HG03064 (cell line): ENCODE measurements around the gene FIBCD1.

Source experiments
- ATAC-seq: cut with Tn5 transposase; IDR thresholded peaks from one replicate; pipeline ENCODE4 v1.9.1; 2021; ENCODE audit warnings: low read depth; ENCODE audit not compliant: unreplicated experiment

The FIBCD1 gene, protein sequence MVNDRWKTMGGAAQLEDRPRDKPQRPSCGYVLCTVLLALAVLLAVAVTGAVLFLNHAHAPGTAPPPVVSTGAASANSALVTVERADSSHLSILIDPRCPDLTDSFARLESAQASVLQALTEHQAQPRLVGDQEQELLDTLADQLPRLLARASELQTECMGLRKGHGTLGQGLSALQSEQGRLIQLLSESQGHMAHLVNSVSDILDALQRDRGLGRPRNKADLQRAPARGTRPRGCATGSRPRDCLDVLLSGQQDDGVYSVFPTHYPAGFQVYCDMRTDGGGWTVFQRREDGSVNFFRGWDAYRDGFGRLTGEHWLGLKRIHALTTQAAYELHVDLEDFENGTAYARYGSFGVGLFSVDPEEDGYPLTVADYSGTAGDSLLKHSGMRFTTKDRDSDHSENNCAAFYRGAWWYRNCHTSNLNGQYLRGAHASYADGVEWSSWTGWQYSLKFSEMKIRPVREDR

DNA sequence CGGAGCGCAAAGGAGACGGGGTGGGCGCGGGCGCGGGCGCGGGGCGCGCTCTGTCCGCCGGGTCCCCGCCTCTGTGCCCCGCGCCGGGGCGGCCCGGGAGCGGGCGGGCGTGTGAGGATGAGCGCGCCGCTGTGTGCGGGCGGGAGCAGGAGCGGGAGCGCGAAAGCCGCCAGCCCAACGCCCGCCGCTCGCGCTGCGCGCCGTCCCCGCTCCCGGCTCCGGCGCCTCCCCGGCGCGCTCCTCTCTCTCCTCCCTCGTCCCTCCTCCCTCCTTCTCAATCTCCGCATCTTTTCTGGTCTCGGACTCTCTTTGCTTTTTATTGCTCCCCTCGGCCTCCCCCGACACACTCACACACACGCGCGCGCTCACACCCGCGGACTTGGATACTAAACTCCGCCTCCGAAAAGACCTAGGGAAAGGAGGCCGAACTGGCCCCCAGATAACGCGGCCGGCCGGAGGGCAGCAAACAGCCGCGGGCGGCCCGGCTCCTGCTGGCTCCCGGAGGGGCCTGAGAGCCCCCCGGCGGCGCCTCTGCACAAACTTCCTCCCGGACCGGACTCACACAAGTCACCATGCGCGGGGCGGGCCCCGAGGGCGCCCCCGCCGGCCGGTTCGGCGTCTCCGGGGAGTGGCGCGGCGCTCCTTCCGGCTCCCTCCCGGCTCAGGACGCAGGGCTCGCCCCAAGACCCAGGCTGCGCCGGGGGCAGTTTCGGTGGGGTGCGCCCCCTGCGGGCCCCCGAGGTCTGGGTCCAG, at the start of gene FIBCD1:
Gene FIBCD1 (minus strand): TSS at position 596 of the 753 bp plus-strand sequence. CDS start 640 bp downstream, outside the sequence.
- ATAC-seq, result no peak

DNA sequence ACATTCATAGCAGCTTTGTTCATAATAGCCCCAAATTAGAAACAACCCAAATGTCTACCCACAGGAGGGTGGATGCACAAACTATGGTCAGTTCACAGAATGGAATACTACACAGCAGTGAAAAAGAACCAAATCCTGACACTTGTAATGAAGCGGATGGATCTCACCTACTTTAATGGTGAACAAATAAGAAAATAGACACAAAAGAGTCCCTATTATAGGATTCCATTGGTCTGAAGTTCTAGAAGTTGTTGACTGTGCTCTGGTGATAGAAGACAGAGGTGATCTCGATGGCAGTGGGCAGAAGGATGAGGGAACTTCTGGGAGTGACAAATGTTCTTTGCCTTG, 49.3 kb upstream of the FIBCD1 start:
- ATAC-seq, result no peak

DNA sequence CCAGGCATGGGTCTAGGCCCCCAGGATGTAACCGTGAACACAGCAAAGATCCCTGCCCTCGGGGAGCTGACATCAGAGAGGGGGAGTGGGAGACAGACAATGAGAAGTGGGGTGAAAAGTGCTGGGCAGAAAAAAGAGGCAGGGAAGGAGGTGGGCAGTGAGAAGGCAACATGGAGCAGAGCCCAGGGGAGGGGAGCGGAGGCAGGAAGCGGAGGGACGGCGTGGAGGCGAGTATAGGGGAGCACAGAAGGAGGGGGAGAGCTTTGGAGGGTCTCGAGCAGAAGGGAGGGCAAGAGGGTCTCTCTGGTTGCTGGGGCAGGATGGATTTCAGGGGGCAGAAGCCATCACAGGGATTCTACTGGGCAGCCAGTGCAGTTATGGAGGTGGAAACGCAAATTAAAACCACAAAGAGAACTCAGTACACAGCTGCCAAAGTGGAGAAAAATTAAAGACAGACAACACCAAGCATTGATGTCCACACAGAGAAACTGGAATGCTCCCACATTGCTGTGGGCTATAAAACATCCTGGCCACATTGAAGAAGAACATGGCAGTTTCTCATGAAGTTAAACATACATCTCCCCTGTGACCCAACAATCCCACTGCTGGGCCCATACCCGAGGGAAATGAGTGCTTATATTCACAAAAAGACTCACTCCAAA, 48.8 kb upstream of the FIBCD1 start:
- ATAC-seq, result no peak

DNA sequence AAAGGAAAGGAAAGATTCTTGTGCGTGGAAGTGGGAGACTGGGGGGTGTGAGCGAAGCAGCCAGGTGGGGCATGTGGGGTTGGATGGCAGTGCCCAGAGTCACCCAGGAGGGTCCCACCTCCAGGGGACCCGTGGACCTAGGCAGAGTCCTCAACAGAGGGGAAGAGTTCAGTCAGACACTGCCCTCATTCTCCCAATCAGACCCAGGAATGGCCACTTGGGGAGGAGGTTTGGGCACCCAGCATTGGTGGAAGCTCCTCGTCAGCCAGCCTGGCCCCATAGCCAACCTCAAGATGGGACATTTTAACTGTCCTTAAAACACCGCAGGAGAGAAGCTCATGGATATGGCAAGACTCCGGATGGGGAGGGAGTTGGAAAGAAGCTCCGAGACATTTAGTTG, 48.0 kb upstream of the FIBCD1 start:
- ATAC-seq, result no peak

DNA sequence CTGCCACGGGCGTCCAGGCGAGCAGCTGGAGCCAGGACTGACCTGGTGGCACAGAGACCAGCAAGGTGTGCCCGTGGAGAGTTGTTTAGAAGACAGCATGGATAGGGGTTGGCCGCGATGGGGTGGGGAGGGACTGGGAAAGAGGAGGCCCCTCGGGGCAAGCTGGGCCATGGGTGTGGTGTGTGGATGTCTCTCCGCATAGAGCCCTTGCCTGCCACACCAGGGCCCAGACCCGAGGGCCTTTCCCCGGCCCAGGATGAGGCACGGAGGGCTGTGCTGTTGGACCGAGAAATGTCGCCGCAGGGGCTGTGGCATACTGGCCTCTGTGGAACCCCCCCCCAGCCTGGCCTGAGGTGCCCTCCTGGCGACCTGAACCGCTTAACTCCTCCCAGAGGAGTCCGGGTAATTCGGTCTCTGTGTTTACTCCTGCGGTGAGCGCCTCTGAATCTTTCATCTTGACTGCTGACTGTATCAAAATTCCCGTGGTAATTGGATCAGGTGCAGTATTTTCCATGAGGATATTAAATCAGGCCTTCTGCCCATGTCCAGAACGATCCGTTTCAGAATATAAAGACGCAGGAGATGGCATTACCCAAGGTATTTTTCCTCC, 47.4 kb upstream of the FIBCD1 start:
- no peak for ATAC-seq

DNA sequence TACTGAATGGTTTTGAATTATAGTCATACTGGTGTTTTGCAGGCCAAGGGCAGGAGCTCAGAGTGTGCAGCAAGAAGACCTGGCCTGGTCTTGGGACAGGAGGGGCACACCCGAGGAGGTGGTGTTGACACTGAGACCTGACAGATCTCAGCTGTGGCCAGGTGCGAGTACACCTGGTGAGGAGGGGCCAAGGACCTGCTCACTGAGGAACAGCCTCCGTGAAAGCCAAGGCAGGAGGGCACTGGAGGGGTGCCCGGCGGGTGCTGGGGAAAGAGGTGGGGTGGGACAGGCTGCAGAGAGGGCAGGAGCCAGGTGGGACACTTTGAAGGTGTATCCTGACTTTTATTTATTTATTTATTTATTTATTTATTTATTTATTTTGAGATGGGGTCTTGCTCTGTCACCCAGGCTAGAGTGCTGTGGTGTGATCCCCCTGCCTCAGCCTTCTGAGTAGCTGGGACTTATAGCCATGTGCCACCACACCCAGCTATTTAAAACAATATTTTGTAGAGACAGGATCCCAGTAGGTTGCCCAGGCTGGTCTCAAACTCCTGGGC, 46.6 kb upstream of the FIBCD1 start:
- no peak for ATAC-seq

DNA sequence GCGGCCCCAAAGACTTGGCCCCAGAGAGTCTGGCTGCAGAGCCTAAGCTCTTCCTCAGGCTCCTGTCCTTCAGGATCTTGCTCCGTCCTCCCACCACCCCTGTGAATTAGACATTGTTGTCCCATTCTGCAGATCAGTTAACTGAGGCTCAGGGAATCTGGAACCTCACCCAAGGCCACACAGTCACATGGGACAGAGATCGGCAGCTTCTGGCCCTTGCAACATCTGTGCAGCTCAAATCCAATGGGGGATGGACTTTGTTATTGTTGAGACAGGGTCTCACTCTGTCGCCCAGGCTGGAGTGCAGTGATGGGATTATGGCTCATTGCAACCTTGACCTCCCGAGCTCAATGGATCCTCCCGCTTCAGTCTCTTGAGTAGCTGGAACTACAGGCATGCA, 46.0 kb upstream of the FIBCD1 start:
- ATAC-seq, result no peak

DNA sequence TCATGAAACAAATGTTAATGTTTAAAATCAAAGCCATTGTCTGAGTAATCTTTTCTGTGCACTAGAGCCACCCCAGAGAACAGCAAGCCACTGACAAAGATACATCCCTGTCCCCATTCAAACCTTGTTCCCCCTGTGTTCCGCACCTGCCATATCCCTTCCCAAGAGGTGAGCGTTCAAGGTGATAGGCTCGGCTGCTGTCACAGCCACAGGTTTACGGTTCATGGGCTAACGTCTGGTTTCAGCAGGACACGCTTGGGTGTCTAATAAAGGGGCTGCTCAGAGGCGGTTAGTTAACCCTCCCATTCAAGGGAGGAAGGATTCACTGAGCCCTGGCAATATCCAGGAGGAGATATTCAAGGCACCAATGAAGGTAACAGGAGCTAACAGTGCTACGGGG, 45.5 kb upstream of the FIBCD1 start:
- ATAC-seq, result no peak

DNA sequence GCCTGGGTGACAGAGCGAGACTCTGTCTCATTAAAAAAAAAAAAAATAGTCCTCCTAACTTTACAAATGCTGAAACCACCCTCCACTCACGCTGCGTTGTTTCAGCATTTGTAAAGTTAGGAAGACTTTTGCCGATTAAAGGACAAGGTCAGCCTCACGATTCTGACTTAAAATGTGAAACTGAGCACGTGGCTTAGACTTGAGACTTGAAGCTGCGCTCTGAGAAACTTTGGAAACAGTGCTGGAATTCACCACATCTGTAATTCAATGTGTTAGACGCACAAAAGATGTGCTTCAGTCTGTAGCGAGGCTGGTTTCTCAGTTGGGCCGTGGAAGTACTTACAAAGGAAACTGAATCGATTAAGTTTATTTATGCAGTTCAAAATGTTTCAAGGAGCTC, 44.9 kb upstream of the FIBCD1 start:
- no peak for ATAC-seq

DNA sequence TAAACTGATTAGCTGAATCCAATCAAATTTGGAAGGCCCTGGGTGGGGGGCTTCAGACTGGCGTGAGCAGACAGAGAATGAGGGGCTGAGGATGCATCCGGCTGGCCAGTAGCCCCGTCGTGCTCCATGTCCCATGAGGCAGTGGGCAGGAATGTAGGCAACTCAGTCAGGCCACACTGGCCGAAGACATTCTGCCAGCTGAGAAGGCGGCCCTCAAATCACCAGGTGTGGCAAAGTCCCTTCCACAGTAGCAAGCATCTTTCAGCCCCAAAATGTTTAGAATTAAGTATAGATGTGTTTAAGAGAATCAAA, 44.3 kb upstream of the FIBCD1 start:
- ATAC-seq, result no peak

DNA sequence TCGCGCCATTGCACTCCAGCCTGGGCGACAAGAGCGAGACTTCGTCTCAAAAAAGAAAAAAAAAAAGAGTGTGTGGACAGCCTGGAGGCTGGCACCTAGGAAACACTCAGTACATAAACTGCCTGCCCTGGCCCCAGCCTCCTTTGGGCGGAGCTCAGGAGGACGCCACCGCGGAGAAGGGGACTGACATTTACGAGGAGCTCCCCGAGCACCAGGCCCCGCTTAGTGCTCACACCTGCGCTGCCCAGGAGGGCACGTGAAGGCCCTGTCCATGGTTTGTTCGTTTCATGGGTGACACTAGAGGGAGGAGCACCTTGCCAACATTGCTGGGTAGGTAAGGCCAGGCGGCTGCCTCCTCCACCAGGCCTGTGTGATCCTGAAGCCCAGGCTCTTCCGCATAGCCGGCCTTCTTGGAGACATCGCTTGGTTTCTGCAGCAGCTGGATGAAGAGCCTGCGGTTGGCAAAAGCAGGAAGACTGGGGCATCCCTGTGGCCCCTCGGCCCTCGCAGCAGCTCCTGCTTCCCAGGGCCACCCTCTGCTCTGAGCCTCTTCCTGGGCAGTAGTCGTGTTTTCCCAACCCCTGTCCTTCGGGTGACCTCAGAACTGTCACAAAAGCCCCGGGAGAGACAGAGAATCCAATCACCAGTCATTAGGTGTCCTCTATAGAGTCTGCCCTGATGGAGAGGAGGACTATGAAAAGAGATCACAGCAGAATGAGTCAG, 43.8 kb upstream of the FIBCD1 start:
- ATAC-seq, result no peak

DNA sequence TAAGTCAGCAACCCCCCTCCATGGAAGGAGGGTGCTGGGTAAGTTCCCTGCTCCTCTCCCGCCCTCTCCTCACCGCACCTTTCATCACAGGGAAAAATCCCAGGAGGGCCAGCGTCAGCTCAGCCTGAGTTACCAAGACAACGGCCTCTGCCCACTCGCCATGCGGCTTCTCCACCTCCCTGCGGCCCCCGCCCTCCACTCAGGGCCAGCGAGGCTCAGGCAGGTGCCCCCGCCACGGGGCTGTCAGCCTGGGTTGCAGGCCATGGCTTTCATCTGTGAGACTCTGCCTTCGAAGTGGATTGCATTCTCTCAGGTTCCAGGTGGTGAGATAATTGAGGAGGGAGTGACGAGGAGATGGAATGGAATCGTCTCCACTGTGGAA, 42.7 kb upstream of the FIBCD1 start:
- ATAC-seq, result no peak

DNA sequence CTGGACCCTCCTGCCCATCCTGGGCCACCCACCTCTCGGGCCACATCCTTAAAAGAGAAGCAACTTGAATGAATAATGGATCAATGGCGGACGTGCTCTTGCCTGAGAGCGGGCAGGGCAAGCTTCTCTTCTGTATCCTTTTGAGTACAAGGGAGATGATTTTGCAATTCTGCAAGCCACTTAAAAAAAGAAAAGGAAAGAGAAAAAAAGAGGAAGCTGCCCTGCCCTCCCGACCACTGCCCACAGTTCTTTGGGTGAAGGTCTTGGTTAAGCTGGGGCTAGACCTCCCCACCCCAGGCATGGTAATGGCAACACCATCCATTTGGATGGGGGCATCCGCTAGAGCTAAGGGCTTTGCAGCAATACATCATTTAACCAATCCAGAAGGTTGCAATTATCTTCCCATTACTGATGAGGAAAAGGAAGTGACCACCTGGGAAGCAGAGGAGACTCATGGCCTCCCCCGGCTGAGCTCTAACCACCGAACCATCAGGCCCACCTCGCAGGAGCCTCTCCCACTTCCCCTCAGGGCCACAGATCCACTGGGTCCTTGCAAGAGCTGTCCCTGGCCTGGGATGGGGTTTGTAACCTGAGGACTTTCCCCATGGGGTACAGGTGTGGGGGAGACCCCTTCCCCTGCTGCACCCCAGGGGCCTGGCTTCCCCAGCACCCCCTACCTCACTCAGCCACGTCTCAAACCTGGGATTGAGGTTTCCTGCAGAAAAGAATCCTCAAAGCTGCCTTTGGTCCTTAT, 42.1 kb upstream of the FIBCD1 start:
- no peak for ATAC-seq

DNA sequence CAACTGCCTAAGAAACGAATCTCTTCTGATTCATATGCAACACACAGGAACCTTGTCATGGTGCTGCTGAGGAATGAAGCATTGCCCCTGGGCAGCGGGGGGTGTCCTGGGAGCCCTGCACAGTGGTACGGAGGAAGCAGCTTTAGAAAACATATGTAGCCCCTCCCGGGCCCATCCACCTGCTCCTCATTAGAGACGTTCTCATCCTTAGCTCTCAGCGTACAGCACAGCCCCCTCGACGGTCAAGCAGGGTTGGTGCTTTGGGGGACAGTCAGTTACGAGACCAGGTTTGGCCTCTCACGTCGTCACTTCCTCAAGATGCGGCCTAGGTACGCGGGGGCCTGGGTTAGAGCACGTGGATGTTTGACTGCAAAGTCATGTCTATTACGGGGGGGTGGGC, 41.5 kb upstream of the FIBCD1 start:
- ATAC-seq, result no peak

DNA sequence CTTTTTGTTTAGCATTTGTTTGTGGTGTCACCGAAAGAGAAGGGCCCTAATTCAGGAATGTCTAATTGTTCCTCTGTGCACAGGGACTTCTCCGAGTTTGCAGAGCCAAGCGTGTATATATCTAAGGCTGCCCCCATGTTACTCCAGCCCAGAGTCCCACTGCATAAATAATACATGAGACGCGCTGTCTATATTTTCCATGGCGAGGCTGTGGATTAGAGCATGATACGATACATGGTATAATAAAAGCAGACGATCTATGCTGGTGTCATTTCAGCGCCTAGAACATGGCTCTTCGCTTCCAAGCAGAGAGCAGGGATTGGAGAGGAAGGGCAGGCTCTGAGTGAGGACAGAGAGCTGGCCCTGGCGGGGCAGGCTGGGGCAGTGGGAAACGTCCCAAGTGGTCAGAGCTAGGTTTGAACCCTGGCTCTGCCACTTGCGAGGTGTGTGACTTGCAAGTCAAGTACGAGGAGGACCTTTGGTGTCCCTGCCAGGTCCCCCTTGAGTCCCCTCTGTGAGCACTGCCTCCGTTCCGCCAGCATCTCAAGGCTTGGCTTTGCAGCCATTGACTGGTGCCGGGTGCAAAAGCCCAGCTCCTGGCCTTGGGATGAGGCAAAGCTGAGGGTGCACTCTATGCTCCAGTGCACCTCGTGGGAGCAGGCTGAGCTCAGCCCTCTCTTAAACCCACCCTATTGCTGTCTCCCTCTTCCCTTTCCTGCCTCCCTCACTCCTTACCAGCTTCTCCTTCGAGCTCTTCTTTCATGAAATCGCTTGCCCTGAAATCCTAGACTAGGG, 40.7 kb upstream of the FIBCD1 start:
- no peak for ATAC-seq

DNA sequence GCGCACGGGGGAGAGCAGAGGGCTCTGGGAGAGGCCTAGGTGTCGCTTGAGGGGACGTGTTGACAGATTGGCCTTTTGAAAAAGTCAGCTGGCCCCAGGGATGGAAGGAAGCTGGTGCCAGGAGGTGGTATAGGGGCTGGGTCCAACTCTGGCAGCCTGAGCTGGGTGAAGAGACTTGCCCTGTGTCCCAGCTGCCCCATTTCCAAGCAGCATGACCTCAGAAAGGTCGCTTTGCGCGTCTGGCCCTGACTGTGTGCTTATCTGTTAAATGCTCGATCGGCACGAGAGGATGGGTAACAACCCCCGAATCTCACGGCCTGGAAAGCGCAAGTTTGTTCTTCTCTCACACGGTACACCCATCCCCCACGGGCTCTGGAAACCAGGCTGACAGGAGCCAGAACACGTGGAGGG, 38.8 kb upstream of the FIBCD1 start:
- ATAC-seq, result no peak

DNA sequence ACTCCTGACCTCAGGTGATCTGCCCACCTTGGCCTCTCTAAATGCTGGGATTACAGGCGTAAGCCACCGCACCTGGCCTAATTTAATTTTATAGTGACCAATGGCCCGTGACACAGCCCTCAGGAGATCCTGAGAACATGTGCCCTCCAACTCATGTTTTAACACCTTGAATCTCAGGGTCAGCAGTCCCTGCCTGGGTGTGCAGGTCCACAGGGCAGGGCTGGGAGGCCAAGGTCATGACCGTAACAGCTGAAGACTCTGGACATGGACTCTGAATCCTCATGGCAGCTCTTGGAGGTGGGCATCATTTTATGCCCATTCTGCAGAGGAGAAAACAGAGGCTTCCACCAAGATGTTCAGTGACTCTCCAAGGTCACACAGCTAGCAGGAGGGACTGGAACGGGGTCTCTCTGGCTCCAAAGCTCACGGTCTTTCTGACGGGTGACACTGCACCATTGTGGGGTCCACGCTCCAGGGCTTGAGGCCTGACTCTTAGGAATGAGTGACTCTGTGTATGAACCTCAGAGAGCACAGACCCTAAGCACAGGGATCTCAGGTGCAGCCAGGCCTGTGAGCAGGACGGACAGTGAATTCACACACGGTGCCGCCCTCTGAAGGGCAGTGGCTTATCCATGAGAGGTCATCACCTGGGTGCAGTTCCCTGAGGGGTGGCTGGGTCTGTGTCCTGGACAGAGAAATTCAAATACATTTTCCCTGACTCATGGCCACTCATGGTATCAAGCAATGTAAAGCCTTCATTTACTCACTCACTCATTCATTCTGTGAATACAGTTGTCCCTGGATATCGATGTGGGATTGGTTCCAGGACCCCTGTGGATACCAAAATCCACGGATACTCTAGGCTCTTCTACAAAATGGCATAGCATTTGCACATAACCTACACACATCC, 37.1 kb upstream of the FIBCD1 start:
- ATAC-seq, result no peak

DNA sequence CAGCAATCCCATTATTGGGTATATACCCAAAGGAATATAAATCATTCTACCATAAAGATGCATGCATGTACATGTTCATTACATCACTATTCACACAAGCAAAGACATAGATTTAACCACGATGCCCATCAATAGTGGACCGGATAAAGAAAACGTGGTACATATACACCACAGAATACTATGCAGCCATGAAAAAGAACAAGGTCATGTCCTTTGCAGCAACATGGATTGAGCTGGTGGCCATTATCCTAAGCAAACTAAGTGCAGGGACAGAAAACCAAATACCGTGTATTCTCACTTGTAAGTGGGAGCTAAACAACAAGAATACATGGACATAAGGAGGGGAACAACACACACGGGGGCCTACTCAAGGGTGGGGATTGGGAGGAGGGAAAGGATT, 36.1 kb upstream of the FIBCD1 start:
- no peak for ATAC-seq
